Peyer's patch (tissue), 4 donors: ENCODE data around the gene SPON1.

Source experiments
- POLR2A ChIP-seq, 2 donors: fragments of 450-650 bp; IDR thresholded peaks; one replicate each; pipeline ENCODE4 v1.5.1; 2017; ENCODE audit warnings: antibody characterized with exemption in 2 of 2, mild to moderate bottlenecking in 2 of 2, moderate library complexity in 2 of 2
- TF ChIP-seq, protein P1 (sequence below), 6 experiments: fragments of 450-650 bp in 4 of 6; fragments of 200-600 bp in 2 of 6; sonication (generic) in 1 of 6; IDR thresholded peaks; one replicate each; pipeline ENCODE4 v1.5.1; 2017 to 2019; ENCODE audit warnings: antibody characterized with exemption in 6 of 6, mild to moderate bottlenecking in 3 of 6, moderate library complexity in 1 of 6

DNA sequence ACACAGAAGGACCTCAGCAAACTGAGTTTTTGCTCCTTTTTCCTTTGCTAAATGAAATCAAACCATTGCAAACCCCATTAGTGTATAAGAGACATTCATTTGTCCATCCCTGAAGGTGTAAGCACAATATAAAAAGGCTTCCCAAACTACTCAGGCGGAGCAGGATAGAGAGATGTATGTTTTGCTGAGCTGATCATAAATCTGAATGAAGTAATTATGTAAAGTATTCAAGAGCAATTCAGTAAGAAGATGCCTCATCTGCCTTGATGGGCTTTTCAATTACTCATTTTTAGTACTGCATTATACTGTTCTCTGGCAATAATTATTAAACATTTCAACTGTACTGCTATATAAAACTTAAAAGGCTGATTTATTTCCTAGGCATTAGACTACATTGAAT is 65.0 kb downstream of the SPON1 start:
- TF ChIP-seq, protein P1, sequence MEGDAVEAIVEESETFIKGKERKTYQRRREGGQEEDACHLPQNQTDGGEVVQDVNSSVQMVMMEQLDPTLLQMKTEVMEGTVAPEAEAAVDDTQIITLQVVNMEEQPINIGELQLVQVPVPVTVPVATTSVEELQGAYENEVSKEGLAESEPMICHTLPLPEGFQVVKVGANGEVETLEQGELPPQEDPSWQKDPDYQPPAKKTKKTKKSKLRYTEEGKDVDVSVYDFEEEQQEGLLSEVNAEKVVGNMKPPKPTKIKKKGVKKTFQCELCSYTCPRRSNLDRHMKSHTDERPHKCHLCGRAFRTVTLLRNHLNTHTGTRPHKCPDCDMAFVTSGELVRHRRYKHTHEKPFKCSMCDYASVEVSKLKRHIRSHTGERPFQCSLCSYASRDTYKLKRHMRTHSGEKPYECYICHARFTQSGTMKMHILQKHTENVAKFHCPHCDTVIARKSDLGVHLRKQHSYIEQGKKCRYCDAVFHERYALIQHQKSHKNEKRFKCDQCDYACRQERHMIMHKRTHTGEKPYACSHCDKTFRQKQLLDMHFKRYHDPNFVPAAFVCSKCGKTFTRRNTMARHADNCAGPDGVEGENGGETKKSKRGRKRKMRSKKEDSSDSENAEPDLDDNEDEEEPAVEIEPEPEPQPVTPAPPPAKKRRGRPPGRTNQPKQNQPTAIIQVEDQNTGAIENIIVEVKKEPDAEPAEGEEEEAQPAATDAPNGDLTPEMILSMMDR (IDR thresholded peaks at IDR 0.05), result no peak
- no peak for TF ChIP-seq POLR2A (IDR thresholded peaks at IDR 0.05)
